ENCODE results near the gene RGS19.

RGS19 gene

GRCh38 chr20:64077876-64078551, 1.3 kb downstream of the RGS19 start:
- no peak for TF ChIP-seq CTCF (IDR thresholded peaks at IDR 0.05)
- DNase-seq (ENCODE audit: low spot score) = no peak
- Histone ChIP-seq H3K4me3 (peak overlapping the region; percentile 80), H3K27ac (peak overlapping the region in 1 of 2 donors; percentile 92)

GRCh38 chr20:64077541-64077875, 1.8 kb downstream of the RGS19 start:
- peak overlapping the region in 1 of 2 donors; percentile 92 for H3K27ac ChIP-seq
- TF ChIP-seq CTCF (IDR thresholded peaks at IDR 0.05) = no peak

GRCh38 chr20:64077094-64077493, 2.2 kb downstream of the RGS19 start:
- H3K27ac ChIP-seq = peak overlapping the region in 1 of 2 donors; percentile 92
- H3K4me3 ChIP-seq = peak overlapping the region; percentile 80
- no peak for DNase-seq (ENCODE audit: low spot score)
- no peak for TF ChIP-seq CTCF (IDR thresholded peaks at IDR 0.05)

More at GRCh38 chr20:64077541-64077875, 1.8 kb downstream of the RGS19 start:
- peak overlapping the region; percentile 80 for H3K4me3 ChIP-seq
- DNase-seq (ENCODE audit: low spot score) = no peak

GRCh38 chr20:64076061-64076997, 3.0 kb downstream of the RGS19 start:
- Histone ChIP-seq H3K27ac (peak overlapping the region in 1 of 2 donors; percentile 92), H3K4me3 (peak overlapping the region; percentile 80)
- TF ChIP-seq CTCF (IDR thresholded peaks at IDR 0.05) = no peak
- no peak for DNase-seq (ENCODE audit: low spot score)

- TF ChIP-seq CTCF (IDR thresholded peaks at IDR 0.05) = no peak
- Histone ChIP-seq H3K4me3 (no peak overlapping the region), H3K27ac (no peak overlapping the region)
Measured at GRCh38 chr20:64075556-64075955, 3.8 kb downstream of the RGS19 start.

GRCh38 chr20:64074963-64075362, 4.4 kb downstream of the RGS19 start:
- no peak for DNase-seq (ENCODE audit: low spot score)
- peak overlapping the region in 1 of 2 donors; percentile 7 for H3K27ac ChIP-seq
- H3K4me3 ChIP-seq = no peak overlapping the region
- no peak for TF ChIP-seq CTCF (IDR thresholded peaks at IDR 0.05)

More at GRCh38 chr20:64075556-64075955, 3.8 kb downstream of the RGS19 start:
- no peak for DNase-seq (ENCODE audit: low spot score)
